H9 (cell line): ENCODE data around the gene SCN5A. TPM values are rescaled to one million over a fixed set of nuclear protein-coding genes. Genes with fewer than 3 reads are reported as not detected.

ENCODE experiments used
- DNase-seq: peaks from one replicate; pipeline ENCODE4 v3.0.0-alpha.2; 2017
- H2AFZ ChIP-seq: one replicate; pipeline ENCODE4 v1.6.1; 2013; ENCODE audit warnings: mild to moderate bottlenecking, low read length, control low read depth, moderate library complexity
- H2AK5ac ChIP-seq: 2 replicates; pipeline ENCODE4 v1.6.1; 2013; ENCODE audit warnings: low read length, control low read depth, mixed read lengths; ENCODE audit not compliant: insufficient read length
- H2BK120ac ChIP-seq: one replicate; pipeline ENCODE4 v1.6.1; 2013; ENCODE audit warnings: low read depth, mild to moderate bottlenecking, low read length, control low read depth, inconsistent platforms; ENCODE audit not compliant: poor library complexity, severe bottlenecking
- H2BK12ac ChIP-seq: 2 replicates; pipeline ENCODE4 v1.6.1; 2013; ENCODE audit warnings: low read length, control low read depth, mixed read lengths, low read depth; ENCODE audit not compliant: insufficient read length
- H2BK15ac ChIP-seq: 2 replicates; pipeline ENCODE4 v1.6.1; 2013; ENCODE audit warnings: low read depth, low read length, control low read depth
- H2BK20ac ChIP-seq: one replicate; pipeline ENCODE4 v1.6.1; 2013; ENCODE audit warnings: low read depth, mild to moderate bottlenecking, low read length, control low read depth, inconsistent platforms; ENCODE audit not compliant: poor library complexity, severe bottlenecking
- H2BK5ac ChIP-seq: 2 replicates; pipeline ENCODE4 v1.6.1; 2013; ENCODE audit warnings: low read length, control low read depth, mixed read lengths; ENCODE audit not compliant: insufficient read length
- H3K14ac ChIP-seq: 2 replicates; pipeline ENCODE4 v1.6.1; 2013; ENCODE audit warnings: low read length, control low read depth; ENCODE audit not compliant: insufficient read depth
- H3K18ac ChIP-seq: 2 replicates; pipeline ENCODE4 v1.6.1; 2013; ENCODE audit warnings: low read depth, mild to moderate bottlenecking, mixed read lengths, low read length, control low read depth; ENCODE audit not compliant: insufficient read length
- H3K23ac ChIP-seq: 2 replicates; pipeline ENCODE4 v1.6.1; 2013; ENCODE audit warnings: low read length, control low read depth, mixed read lengths, low read depth; ENCODE audit not compliant: insufficient read length
- H3K23me2 ChIP-seq: 2 replicates; pipeline ENCODE4 v1.6.1; 2013; ENCODE audit warnings: low read depth, mild to moderate bottlenecking, mixed read lengths, low read length, control low read depth; ENCODE audit not compliant: insufficient read length, poor library complexity, severe bottlenecking
- H3K27ac ChIP-seq: 2 replicates; pipeline ENCODE4 v1.5.1; 2013; ENCODE audit warnings: low read length, control low read depth, mixed read lengths, low read depth; ENCODE audit not compliant: insufficient read length
- H3K27me3 ChIP-seq: 2 replicates; pipeline ENCODE4 v1.6.1; 2013; ENCODE audit warnings: low read length, control low read depth, inconsistent platforms; ENCODE audit not compliant: insufficient read depth
- H3K4ac ChIP-seq: 2 replicates; pipeline ENCODE4 v1.6.1; 2013; ENCODE audit warnings: low read depth, mild to moderate bottlenecking, control low read depth, inconsistent platforms, low read length, moderate library complexity
- H3K4me1 ChIP-seq: 2 replicates; pipeline ENCODE4 v1.6.1; 2013; ENCODE audit warnings: low read length, control low read depth, inconsistent platforms; ENCODE audit not compliant: insufficient read depth
- H3K4me2 ChIP-seq: 2 replicates; pipeline ENCODE4 v1.6.1; 2013; ENCODE audit warnings: low read length, control low read depth, mixed read lengths; ENCODE audit not compliant: insufficient read length, insufficient read depth
- H3K56ac ChIP-seq: 2 replicates; pipeline ENCODE4 v1.6.1; 2013; ENCODE audit warnings: low read depth, mild to moderate bottlenecking, mixed read lengths, low read length, control low read depth; ENCODE audit not compliant: insufficient read length
- H3K79me1 ChIP-seq: 2 replicates; pipeline ENCODE4 v1.6.1; 2013; ENCODE audit warnings: low read depth, mild to moderate bottlenecking, moderate library complexity, low read length, control low read depth, inconsistent platforms; ENCODE audit not compliant: insufficient read depth, poor library complexity, severe bottlenecking
- H3K79me2 ChIP-seq: 2 replicates; pipeline ENCODE4 v1.6.1; 2013; ENCODE audit warnings: low read length, control low read depth, inconsistent platforms; ENCODE audit not compliant: insufficient read depth
- H3K9ac ChIP-seq: 2 replicates; pipeline ENCODE4 v1.6.1; 2013; ENCODE audit warnings: low read length, control low read depth, mixed read lengths; ENCODE audit not compliant: insufficient read length; ENCODE audit errors: extremely low read depth
- H3K9me3 ChIP-seq: one replicate; pipeline ENCODE4 v1.6.1; 2013; ENCODE audit warnings: low read depth, low read length, inconsistent platforms; ENCODE audit not compliant: control insufficient read depth
- H3T11ph ChIP-seq: one replicate; pipeline ENCODE4 v1.6.1; 2013; ENCODE audit warnings: mild to moderate bottlenecking, low read length, control low read depth, inconsistent platforms
- H4K20me1 ChIP-seq: one replicate; pipeline ENCODE4 v1.6.1; 2013; ENCODE audit not compliant: control insufficient read depth, insufficient read length, insufficient read depth
- H4K5ac ChIP-seq: 2 replicates; pipeline ENCODE4 v1.6.1; 2013; ENCODE audit warnings: low read depth, mild to moderate bottlenecking, mixed read lengths, low read length, control low read depth; ENCODE audit not compliant: insufficient read length
- H4K8ac ChIP-seq: replicated peaks from 2 replicates; pipeline ENCODE4 v1.6.1; 2013; ENCODE audit warnings: low read length, control low read depth, mixed read lengths, low read depth; ENCODE audit not compliant: insufficient read length
- H4K91ac ChIP-seq: 2 replicates; pipeline ENCODE4 v1.6.1; 2013; ENCODE audit warnings: low read depth, mild to moderate bottlenecking, moderate library complexity, mixed read lengths, low read length, control low read depth; ENCODE audit not compliant: insufficient read length
- H3K27ac Mint-ChIP-seq, 3 experiments: 2 replicates in 2 of 3; 3 replicates in 1 of 3; pipeline ENCODE4 v1.8.0; 2020 to 2021; ENCODE audit warnings: mixed read lengths in 3 of 3, mild to moderate bottlenecking in 1 of 3, moderate library complexity in 1 of 3
- H3K27me3 Mint-ChIP-seq: 2 replicates; pipeline ENCODE4 v1.8.0; 2021; ENCODE audit warnings: low read depth, mild to moderate bottlenecking, moderate library complexity, mixed read lengths
- H3K36me3 Mint-ChIP-seq, 3 experiments: 2 replicates in 2 of 3; 3 replicates in 1 of 3; pipeline ENCODE4 v1.8.0; 2020 to 2021; ENCODE audit warnings: low read depth in 3 of 3, mixed read lengths in 3 of 3; ENCODE audit not compliant: insufficient read depth in 1 of 3
- H3K4me1 Mint-ChIP-seq, 2 experiments: 2 replicates each; pipeline ENCODE4 v1.8.0; 2020; ENCODE audit warnings: mixed read lengths in 2 of 2
- H3K4me3 Mint-ChIP-seq, 2 experiments: 2 replicates in 1 of 2; 3 replicates in 1 of 2; pipeline ENCODE4 v1.8.0; 2020 to 2021; ENCODE audit warnings: mild to moderate bottlenecking in 2 of 2, mixed read lengths in 2 of 2, moderate library complexity in 1 of 2
- H3K9me3 Mint-ChIP-seq, 2 experiments: 2 replicates in 1 of 2; 3 replicates in 1 of 2; pipeline ENCODE4 v1.8.0; 2020; ENCODE audit warnings: mild to moderate bottlenecking in 2 of 2, mixed read lengths in 2 of 2, moderate library complexity in 1 of 2
- CTCF ChIP-seq: fragments of 200-600 bp; sonication (generic); conservative IDR thresholded peaks from 3 replicates; pipeline ENCODE4 v1.8.0; 2021; ENCODE audit warnings: antibody characterized with exemption, mild to moderate bottlenecking
- WGBS: extraction: QIAGEN DNeasy Blood & Tissue Kit; methylation state at CpG from one replicate; pipeline ENCODE4 v1.1.7; 2013; ENCODE audit warnings: missing lambda C conversion rate, low lambda C conversion rate, mixed read lengths; ENCODE audit not compliant: insufficient read length; ENCODE audit errors: extremely low coverage; 5-methylcytosine and 5-hydroxymethylcytosine counted together
- total RNA-seq: library from RNA; stranded (reverse); gene quantifications from 2 replicates; pipeline ENCODE4 v1.2.1, GENCODE V29; 2021

Gene SCN5A
- total RNA-seq, 1 experiment from 2014 or later: 6.5 TPM

- H3K18ac ChIP-seq: no peak overlapping the region
- peaks cover 14 to 18% of the 10 kb centered on the region in 2 experiments for H3K4me1 Mint-ChIP-seq
- H3K56ac ChIP-seq: no peak overlapping the region
- WGBS: no CpG with 5 or more reads among the region's 5 CpGs
- no peaks in the 10 kb centered on the region for H3K79me2 ChIP-seq
- no peak overlapping the region for H3T11ph ChIP-seq
- H2BK120ac ChIP-seq: no peak overlapping the region
- H3K4me3 Mint-ChIP-seq: no peak overlapping the region
- no peaks in the 10 kb centered on the region for H3K23me2 ChIP-seq
- no peak overlapping the region for H3K9ac ChIP-seq
- no peaks in the 10 kb centered on the region for H3K27me3 ChIP-seq
- no peaks in the 10 kb centered on the region for H3K9me3 ChIP-seq
- no peak overlapping the region for H3K27ac ChIP-seq
- H3K23ac ChIP-seq: no peak overlapping the region
- H2BK15ac ChIP-seq: no peak overlapping the region
- H2AK5ac ChIP-seq: no peak overlapping the region
- H4K5ac ChIP-seq: no peak overlapping the region
- no peak for TF ChIP-seq CTCF
- H3K4me1 ChIP-seq: no peaks in the 10 kb centered on the region
- H2BK20ac ChIP-seq: no peak overlapping the region
- peaks cover 9% of the 10 kb centered on the region for H3K27me3 Mint-ChIP-seq
- no peak overlapping the region for H3K4ac ChIP-seq
- H2AFZ ChIP-seq: no peak overlapping the region
- H4K20me1 ChIP-seq: no peaks in the 10 kb centered on the region
- H3K9me3 Mint-ChIP-seq: no peaks in the 10 kb centered on the region
- H2BK12ac ChIP-seq: no peak overlapping the region
- no peak for DNase-seq
- H3K36me3 Mint-ChIP-seq: peaks cover 0 to 3% (median 0%) of the 10 kb centered on the region in 3 experiments; a peak in 2 of 7 replicates
- H3K4me2 ChIP-seq: no peak overlapping the region
- no peak overlapping the region for H4K8ac ChIP-seq
- no peak overlapping the region for H3K14ac ChIP-seq
- H4K91ac ChIP-seq: no peak overlapping the region
- no peak overlapping the region for H2BK5ac ChIP-seq
- H3K27ac Mint-ChIP-seq: peak overlapping the region in 1 of 3 experiments; percentile 66; a peak in 2 of 7 replicates
- H3K79me1 ChIP-seq: no peaks in the 10 kb centered on the region
Measured at GRCh38 chr3:38617137-38617536, 32.4 kb downstream of the SCN5A start.
